Left kidney (tissue), 2 donors: ENCODE measurements around the gene SLC25A39. TPM values are rescaled to one million over a fixed set of nuclear protein-coding genes. Genes with fewer than 3 reads are reported as not detected.
A peak's percentile ranks its signal among the peaks of the same experiment; 100 is the strongest.

Experiments used
- DNase-seq: peaks from one replicate; pipeline ENCODE4 v3.0.0-alpha.2; 2013
- polyA plus RNA-seq: library from polyadenylated mRNA; unstranded; fragments of 120-200 nt; gene quantifications from one replicate; pipeline ENCODE4 v1.2.1, GENCODE V29; 2013; ENCODE audit not compliant: insufficient read length

Gene SLC25A39
- polyA plus RNA-seq, 1 donor: 85.4 TPM

- DNase-seq: no peak
Observed at GRCh38 chr17:44314869-44315661, 9.6 kb downstream of the SLC25A39 start.

GRCh38 chr17:44314524-44314868, 10.1 kb downstream of the SLC25A39 start:
- DNase-seq: no peak

GRCh38 chr17:44314031-44314430, 10.6 kb downstream of the SLC25A39 start:
- no peak for DNase-seq

GRCh38 chr17:44312396-44313104, 12.1 kb downstream of the SLC25A39 start:
- no peak for DNase-seq

GRCh38 chr17:44311562-44312181, 13.0 kb downstream of the SLC25A39 start:
- no peak for DNase-seq

GRCh38 chr17:44310609-44311376, 13.8 kb downstream of the SLC25A39 start:
- no peak for DNase-seq

- no peak for DNase-seq
Observed at GRCh38 chr17:44310188-44310587, 14.4 kb downstream of the SLC25A39 start.

GRCh38 chr17:44309472-44309871, 15.2 kb downstream of the SLC25A39 start:
- DNase-seq: no peak

GRCh38 chr17:44308865-44309264, 15.8 kb downstream of the SLC25A39 start:
- DNase-seq: no peak

- peak; percentile 90 for DNase-seq
Observed at GRCh38 chr17:44308320-44308818, 16.3 kb downstream of the SLC25A39 start, which contains the start of gene RUNDC3A. Gene RUNDC3A, plus strand, starts transcription at chr17:44308601. Its CDS starts 232 bp downstream, at chr17:44308833.

- DNase-seq: no peak
Observed at GRCh38 chr17:44307387-44308186, 17.0 kb downstream of the SLC25A39 start.

- no peak for DNase-seq
Observed at GRCh38 chr17:44304651-44305050, 20.0 kb downstream of the SLC25A39 start.

GRCh38 chr17:44297975-44298374, 26.6 kb downstream of the SLC25A39 start:
- DNase-seq: no peak

- no peak for DNase-seq
Observed at GRCh38 chr17:44293509-44294226, 31.0 kb downstream of the SLC25A39 start.

- DNase-seq: no peak
Observed at GRCh38 chr17:44287651-44288050, 37.0 kb downstream of the SLC25A39 start.

- DNase-seq: no peak
Observed at GRCh38 chr17:44284024-44284400, 40.6 kb downstream of the SLC25A39 start.

GRCh38 chr17:44283344-44284023, 41.1 kb downstream of the SLC25A39 start:
- no peak for DNase-seq

- no peak for DNase-seq
Observed at GRCh38 chr17:44282264-44282663, 42.4 kb downstream of the SLC25A39 start.

GRCh38 chr17:44281570-44281969, 43.1 kb downstream of the SLC25A39 start:
- DNase-seq: no peak

- DNase-seq: no peak
Observed at GRCh38 chr17:44280392-44280937, 44.2 kb downstream of the SLC25A39 start.
